ENCODE measurements around the gene MAB21L4.

MAB21L4 gene

DNA sequence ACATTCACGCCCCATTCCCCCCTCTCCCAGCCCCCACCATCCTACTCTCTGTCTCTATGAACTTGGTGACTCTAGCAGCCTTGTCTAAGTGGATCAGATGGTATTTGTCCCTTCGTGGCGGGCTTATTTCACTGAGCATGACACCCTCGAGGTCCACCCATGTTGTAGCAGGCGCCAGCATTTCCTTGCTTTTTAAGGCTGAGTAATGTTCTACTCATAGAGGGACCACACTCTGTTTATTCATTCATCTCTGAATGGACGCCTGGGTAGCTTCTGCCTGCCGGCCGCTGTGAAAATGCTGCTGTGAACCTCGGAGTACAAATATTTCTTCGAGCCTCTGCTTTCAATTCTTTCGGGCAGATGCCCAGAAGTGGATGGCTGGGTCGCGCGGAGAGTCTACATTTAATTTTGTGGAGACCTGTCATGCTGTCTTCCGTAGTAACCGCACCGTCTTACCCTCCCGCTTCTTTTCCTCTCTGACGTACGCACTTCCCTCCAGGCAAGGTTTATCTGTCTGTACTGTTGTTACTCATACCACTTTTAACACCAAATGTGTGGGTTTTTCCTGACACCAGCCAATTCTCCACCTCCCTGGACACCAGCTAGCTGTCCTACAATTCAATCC, 15.8 kb upstream of the MAB21L4 start:
- no peak for DNase-seq (ENCODE audit: low read depth)

DNA sequence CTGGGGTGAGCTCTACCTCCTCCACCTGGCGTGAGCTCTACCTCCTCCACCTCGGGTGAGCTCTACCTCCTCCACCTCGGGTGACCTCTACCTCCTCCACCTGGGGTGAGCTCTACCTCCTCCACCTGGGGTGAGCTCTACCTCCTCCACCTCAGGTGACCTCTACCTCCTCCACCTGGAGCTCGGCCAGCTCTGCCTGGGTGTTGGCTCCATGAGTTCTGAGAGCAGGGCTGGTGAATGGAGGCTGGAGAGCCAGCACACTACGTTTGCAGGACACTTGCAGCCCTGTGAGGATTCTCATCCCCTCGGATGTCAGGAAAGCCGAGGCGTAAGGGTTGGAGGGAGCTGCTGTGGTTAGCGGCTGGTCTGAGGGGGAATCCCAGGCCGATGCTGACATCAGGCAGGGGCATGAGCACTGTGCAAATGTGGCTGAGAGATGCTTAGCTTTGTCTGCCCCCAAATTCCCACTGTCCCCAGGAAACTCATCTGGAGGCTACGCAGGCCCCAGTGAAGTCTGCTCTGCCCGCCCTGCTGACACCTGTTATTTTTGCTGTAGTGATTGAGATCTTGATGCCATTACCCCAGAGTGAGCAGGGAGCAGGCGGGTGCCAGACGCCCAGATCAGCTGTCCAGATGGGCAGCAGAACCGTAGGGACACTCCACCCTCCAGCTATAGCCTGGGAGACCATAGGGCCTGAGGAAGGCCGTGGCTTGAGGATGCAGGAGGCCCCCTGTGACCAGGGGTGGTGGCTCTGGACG, 13.4 kb upstream of the MAB21L4 start:
- DNase-seq (ENCODE audit: low read depth): no peak

DNA sequence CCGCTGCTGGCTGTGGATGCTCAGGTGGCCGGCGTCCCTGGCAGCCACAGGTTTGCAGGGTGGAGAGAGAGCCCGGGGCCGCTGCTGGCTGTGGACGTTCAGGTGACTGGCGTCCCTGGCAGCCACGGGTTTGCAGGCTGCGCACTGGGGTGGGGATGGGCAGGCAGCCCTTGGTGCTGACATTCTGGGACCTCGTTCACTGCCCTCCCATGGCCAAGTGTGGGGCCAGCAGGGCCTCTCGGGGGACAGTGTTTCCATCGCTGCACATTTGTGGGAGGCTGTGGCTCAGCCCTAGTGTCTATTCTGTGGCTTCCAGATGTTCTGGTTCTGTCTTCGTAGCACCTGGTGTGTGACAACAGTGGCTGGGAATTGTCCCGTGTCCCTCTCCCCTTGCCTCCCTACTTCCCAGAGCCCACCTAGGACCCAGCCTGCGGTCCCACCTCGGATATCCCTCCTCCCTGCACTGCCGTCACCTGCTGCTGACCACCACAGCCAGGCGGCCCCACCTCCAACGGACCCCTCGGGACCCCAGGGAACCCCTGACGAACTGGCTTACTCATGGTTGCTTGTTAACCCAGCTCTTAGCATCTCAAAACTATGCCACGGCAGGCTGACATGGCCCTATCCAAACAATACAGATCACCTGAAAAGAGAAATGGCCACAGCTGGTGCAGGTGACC, 11.1 kb upstream of the MAB21L4 start:
- no peak for DNase-seq (ENCODE audit: low read depth)

DNA sequence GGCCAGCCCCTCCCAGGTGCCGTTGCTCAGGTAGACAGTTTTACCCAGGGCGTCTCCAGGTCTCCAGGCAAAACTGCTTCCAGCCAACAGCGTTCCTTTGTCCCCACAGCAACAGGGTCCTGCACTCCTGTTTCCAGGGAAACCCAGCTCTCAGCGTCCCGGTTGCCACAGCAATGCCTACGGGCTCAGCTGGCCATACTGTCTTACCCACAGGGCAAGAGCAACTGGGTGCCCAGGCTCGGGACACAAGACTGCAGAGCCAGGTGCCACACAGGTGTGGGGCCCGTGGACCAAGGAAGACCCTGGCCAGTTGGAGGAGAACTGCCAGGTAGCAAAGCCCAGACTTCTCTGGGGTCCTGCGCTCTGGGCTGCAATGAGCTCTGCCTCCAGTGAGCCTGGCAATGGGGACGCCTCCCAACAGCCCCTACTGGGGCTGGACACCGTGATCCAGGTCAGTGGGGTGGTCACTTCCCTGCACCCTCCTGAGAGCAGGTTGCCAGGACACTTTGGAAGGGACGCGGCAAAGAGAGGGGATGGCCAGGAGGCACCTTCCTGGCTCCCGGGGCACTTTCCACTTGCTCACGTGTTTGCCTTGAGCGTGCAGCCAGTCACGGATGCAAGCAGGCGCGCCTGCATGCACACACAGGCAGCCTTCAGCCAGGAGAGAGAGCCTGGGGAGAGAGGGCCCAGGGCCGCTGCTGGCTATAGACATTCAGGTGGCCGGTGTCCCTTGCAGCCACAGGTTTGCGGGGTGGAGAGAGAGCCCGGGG, 10.4 kb upstream of the MAB21L4 start, which contains the start of gene CROCC2:
TSS of gene CROCC2 (plus strand) at position 196 of the 770 bp plus-strand sequence. CDS start at position 374, 178 bp downstream.
- no peak for DNase-seq (ENCODE audit: low read depth)

DNA sequence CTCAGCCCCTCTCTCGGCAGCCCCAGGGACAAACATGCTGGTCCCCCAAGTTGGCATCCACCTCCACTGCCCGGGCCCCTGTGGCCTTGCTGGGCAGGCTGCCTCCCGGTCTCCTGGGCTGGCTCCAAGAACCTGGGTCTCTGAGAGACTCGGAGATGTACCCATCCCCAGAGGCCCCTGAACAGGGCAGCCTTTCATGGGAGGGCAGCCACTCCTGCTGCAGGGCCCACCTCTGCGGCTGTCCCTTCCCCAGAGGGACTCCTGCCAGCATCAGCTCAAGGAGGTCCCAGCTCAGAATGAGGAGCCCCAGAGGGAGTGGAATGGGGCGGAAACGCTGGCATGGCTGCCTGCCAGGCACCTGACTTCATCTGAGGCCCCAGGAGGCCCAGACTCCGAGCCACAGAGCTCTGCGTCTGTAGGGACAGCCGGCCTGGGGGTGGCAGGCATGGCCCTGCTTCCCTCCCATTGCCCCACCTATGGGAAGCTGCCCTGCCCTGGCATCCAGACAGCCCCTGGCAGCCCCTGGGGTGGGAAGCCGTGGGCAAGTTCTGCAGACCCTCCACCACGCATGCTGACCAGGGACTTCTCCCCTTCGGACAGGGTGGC, 9.3 kb upstream of the MAB21L4 start:
- DNase-seq (ENCODE audit: low read depth): no peak

DNA sequence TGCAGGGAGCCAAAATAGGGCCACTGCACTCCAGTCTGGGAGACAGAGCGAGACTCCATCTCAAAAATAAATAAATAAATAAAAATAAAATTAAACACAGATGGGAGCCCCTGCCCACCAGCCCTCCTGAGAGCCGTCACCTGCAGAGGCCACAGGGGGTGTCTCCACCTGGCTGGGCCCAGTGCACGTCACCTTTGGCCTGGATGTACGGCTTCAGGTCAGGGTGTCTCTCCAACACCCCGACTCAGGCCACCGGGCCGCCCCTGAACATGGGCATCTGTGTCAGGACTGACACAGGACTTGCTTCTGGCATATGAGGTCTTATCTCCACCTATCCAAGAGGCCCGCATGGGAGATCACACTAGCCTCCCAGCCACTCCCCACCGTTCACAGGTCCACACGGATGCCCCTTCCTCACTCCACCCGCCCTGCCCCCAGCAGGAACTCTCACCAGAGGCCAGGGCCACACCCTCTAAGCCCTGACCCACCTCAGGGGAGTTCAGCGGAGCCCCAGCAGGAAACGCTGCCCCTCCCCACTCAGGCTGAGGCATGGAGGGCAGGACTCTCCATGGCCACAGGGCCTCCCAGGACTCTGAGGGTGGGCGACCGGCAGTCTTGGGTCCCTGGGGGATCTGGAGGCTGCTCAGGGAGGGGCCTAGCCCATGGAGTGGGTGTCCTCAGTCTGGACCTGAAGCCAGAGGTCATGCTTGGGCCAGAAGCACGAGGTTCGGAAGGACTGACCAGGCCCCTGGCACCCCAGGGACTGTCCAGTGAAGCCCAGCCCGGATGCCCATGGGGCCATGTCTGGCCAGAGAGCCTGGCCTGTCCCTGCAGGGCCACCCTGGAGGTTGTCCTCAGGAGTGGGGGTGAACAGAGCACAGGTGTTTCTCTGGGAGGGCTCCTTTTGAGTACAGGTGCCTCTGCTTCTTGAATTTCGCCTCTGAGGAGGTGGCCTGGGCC, 8.5 kb upstream of the MAB21L4 start:
- no peak for DNase-seq (ENCODE audit: low read depth)

DNA sequence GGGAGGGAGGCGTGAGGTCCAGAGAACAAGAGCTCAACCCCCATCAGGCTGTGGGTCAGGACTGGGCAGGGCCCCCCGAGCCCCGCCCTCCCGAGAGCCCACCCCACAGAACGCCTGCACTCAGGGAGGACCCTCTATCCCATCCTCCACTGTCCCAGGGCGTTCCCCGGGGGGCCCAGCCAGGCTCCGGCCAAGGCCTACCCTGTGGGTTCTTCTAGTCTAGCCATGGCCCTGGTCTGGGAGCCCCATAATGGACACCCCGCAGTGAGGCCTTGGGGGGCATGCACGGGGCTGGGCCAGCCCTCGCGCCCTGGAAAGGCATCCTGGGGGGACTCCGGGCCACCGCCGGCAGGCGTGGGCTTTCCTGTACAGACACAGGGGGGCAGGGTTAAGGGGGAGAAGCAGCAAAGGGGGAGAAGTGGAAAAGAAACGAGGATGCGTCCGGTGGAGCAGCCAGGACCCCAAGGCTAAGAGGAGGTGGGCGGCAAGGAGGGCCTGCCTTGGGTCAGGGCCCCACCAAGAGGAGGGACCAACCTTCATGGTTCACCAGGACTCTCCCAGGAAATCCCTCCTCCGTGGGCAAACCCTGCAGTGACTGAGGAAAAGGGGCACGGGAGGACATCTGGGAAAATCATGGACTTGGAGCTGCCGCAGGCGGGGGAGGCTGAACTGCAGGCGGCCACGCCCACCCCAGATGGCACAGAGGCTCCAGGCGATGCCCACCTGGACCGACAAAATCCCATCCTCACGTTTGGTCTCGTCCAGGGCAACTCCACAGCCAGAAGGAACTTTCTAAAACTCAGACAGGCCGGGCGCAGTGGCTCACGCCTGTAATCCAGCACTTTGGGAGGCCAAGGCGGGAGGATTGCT, 7.5 kb upstream of the MAB21L4 start:
- DNase-seq (ENCODE audit: low read depth): no peak

DNA sequence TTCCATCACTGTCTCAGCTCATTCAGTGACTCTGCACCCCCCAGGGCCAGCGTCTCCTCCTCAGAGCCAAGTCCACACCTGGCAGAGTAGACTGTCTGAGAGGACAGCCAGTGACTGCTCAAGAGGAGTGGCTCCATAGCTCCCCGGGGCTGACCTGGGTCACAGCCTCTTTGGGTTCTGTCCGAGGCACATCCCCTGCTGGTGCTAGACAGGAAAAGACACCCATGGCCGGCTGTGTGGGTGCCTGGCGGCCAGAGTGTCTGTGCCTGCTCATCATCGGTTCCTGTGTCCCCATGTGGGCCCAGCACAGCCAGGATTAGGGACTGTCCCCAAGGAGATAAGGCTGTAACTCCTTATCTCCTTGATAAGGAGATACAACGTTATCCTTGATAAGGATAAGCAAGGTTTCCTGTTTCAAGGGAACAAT, 6.7 kb upstream of the MAB21L4 start:
- no peak for DNase-seq (ENCODE audit: low read depth)

DNA sequence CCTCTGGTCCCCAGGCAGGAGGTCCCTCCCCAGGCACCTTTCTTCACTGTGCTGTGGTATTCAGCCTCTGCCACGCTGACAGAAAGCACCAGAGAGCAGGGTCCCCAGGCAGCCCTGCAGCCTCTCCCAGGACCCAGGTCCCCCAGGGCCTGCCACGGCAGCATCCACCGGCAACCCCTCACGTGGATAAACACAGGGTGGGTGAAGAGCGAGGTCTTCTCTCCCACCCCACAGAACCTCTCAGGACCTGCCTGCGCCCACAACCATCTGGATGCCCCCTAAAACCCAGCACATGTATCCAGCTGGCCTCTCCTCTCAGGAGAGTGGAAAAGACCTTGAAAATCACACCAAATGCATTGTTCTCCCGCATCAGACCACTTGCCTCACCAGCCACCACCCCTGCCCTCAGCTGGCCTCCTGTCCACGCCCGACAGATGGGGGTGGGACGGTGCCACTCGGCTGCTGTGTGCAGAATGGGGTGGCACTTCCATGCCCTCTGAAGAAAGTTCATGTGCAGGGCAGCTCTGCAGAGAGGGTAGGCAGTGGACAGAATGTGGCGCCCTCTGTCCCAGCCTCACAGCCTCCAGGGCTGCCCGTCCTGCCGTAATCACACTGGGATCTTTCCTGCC, 6.1 kb upstream of the MAB21L4 start:
- DNase-seq (ENCODE audit: low read depth): no peak

DNA sequence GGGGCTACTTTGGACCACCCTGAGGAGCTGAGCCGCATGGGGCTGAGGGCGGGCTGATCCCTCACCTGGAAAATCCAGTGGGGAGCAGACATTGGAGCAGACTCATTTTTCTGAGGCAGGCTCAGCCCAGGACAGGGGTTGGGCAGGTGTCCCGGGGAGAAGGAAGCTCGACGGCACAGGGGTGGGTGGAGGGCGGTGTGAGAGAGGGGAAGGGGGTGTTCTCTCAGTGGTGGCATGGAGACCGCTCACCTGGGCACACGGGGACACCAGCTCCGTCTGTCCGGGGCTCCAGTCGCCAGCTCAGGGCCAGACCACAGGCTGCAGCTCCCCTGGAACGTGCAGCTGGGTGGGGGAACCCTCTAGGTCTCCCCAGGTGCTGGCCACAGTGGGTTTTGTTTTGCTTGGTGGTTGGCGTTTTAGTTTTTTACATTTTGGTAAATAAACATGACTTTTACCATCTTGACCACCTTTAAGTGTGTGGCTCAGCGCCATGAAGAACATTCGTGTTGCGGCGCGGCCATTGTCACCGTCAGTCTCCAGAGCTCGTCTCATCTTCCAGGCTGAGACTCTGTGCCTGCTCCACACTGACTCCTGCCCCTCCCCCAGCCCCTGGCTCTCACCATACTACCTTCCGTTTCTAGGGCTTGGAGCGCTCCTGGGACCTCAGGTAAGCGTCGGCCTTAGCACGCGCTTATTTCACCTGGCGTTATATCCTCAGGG, 4.3 kb upstream of the MAB21L4 start:
- DNase-seq (ENCODE audit: low read depth): no peak

DNA sequence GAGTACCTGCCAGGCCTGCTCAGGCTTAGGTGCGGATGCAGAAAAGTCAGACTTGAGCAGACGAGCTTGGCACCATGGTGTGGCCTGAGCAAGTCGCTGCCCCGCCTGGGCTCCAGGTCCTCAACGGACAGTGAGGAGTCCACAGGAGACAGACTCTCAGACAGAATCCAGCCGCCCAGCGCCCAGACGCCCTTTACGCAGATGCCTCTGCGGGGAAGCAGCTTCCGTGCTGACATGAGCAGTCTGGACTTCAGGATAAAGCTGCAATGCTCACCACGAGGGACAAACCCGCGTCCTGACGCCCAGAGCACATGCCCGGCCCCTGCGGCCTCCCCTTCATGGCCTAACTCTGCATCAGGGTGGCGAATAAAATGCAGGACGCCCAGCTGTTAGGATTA, 3.5 kb upstream of the MAB21L4 start:
- DNase-seq (ENCODE audit: low read depth): no peak

DNA sequence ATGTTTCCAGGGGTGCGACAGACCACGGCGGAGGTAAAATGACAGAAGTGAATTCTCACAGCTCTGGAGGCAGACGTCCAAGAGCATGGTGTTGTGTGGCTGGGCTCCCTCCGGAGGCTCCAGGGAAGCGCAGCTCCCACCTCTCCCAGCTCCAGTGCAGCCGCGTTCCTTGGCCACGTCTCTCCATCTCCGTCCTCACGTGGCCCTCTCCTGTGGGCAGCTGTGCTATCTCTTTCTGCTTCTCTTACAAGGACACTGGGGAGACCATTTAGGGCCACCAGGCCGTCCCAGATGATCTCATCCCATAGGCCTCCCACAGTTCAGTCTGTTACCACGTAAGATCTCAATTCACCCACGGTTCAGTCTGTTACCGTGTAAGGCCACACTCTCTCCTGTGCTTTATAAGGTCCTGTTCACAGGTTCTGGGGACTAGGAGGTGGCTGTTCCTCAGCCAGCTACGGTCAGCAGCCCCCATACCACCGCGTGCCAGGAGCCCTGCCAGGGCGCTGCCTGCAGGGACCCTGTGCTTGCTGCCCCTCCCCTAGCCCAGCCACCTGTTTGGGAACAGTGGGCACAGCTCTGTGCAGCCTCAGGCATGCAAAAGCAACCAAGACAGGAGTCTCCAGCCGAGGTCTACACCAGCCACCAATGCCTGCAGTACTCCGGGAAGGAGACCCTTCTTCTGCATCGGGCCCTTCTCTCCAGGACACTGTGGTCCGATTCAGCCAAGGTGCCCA, 2.9 kb upstream of the MAB21L4 start:
- no peak for DNase-seq (ENCODE audit: low read depth)

DNA sequence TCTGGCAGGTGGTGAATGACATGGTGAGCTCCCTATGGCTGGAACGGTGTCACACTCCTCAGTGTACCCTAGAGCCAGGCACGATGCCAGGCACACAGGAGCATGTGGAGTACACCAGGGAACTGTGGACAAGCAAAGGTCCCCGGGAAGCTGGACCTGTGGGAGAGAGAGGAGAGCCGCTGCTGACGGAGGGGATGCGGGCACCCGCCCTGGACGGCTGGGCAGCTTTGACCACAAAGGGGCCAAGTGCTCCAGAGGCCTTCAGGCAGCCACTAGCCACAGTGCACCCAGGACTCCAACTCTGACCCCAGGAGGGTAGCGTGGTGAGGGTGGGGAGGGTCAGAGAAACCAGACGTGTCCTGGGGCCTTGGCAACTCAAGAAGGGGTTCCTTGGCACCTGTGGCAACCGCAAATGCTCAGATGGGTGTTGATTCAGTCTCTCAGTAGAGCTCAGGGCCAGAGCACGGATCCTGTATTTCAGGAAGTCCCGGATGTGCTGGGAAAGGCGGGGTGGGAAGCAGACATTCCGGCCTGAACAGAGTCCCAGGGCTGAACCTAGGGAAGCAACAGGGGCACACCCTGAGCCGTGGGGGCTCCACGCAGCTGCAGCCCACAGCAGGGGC, 2.3 kb upstream of the MAB21L4 start:
- DNase-seq (ENCODE audit: low read depth): no peak

DNA sequence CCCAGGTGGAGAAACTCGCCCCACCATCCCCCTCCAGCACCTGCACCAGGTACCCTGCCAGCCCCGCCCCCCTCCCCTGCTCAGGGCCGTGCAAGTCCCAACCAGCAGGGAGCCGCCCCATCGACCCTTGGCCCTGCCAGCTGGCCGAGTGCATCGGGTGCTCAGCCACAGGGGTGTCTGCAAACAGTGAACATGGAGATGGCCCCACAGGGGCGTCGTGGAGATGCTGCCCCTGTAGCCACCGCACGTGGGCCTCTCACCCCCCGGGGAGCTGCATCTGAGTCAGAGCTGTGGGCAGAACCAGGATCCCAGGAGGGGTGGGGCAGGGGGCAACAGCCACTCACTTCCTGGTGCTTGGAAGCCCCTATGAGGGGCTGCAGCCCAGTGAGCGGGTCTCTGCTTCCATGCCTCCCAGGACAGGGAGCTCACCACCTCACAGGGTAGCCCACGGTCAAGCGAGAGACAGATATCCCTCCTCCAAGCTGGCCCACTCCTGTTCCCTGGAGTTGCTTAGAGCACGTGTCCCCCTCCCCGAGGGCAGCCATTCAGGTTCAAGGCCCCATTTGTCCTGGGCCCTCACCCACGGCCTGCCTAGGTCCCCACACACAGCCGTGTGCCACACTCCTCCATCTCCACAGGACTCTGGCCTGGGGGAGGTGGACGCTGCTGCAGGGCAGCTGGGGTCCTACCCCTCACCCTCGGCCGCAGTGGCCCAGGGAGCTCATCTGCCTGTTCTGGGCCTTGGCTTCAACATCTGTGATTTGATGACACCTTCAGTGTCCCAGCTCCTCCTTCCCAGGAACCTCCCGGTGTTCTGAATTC, 1.1 kb upstream of the MAB21L4 start:
- DNase-seq (ENCODE audit: low read depth): no peak

DNA sequence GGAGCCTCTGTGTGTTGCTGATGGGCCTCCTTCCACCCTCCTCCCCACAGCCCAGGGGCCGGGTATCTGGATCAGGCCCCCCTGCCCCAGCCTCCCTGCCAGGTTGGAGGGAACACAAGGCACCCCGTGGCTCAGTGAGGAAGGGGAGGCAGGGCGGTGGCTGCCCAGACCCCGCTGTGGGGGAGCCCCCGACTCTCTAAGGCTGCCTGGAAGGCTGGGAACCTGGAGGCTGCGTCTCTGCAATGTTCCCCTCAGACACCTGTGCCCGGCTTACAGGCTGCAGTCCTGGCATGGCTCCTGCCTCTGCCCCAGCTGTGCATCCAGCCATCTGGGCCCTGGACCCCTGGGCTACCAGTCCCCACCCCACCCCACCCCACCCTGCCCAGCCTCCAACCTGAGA, 438 bp upstream of the MAB21L4 start:
- no peak for DNase-seq (ENCODE audit: low read depth)

DNA sequence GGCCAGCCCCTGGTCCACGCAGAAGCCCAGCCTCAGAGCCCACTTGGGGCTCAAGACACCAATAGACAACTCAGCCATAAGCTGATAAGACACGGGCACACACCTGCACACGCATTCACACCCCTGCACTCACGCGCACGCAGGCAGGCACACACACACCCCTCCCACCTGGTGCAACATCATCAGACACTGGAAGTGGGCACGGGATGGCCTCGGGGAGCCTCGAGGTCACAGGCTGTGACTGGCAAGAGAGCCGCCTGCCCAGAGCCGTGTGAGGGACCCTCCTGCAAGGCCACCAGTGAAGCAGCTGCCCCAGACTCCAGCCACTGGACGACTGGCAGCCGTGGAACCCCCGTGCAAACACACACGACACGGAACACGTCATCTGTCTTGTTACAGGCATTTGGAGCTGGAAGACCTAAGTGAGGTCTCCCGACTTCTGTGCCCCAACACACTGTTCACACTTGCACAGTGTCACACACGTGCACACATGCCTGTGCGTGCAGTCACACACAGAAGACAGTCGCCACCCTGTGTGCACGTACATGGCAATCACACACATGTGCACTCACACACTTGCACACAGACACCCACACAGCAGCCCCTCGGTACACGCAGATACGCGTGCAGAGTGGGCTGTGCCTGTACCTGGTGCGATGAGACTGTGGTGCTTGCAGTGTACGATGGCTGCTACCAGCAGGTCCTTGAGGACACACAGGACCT, 959 bp downstream of the MAB21L4 start:
- no peak for DNase-seq (ENCODE audit: low read depth)

Measured in stimulated activated CD4-positive, alpha-beta T cell treated with anti-CD3 and anti-CD28 coated beads, Interleukin-2, amount 100 ng/mL, for 4 hours (primary cell).